H1 (cell line): Measurements from ENCODE around the gene FGD5. TPM values are rescaled to one million over a fixed set of nuclear protein-coding genes. Genes with fewer than 3 reads are reported as not detected.

ENCODE experiments used
- CTCF ChIA-PET: fragments of 300-600 bp; sonication (Branson Sonifier 250); formaldehyde crosslinking; loops from one replicate; lab custom pipeline; 2021; ENCODE audit not compliant: partially characterized antibody; lab: Charles Lee
- POLR2A ChIA-PET: fragments of 300-600 bp; sonication (Branson Sonifier 250); formaldehyde crosslinking; loops from one replicate; lab custom pipeline; 2021; ENCODE audit warnings: inconsistent platforms; ENCODE audit not compliant: partially characterized antibody; lab: Charles Lee
- DNase-seq, 2 experiments: peaks; one replicate each; pipeline versions ENCODE4 v3.0.0 to v3.0.0-alpha.2; 2010 to 2022; ENCODE audit warnings: low spot score in 2 of 2, low read depth in 1 of 2, mixed read lengths in 1 of 2
- FAIRE-seq: peaks from 2 replicates; lab custom pipeline; 2011; peaks lifted over from hg19 to GRCh38; lab: Jason Lieb, UNC
- H2AFZ ChIP-seq: 2 replicates; pipeline ENCODE4 v1.8.1; 2012; ENCODE audit warnings: low read length, inconsistent platforms
- H2AK5ac ChIP-seq: 2 replicates; pipeline ENCODE4 v1.6.1; 2013; ENCODE audit warnings: low read depth, low read length
- H2BK120ac ChIP-seq: replicated peaks from 2 replicates; pipeline ENCODE3; 2013; ENCODE audit warnings: low read depth, low read length, inconsistent platforms
- H2BK12ac ChIP-seq: 2 replicates; pipeline ENCODE4 v1.6.1; 2013; ENCODE audit warnings: low read depth, low read length
- H2BK15ac ChIP-seq: 2 replicates; pipeline ENCODE4 v1.6.1; 2013; ENCODE audit warnings: low read length
- H2BK20ac ChIP-seq: 2 replicates; pipeline ENCODE4 v1.6.1; 2013; ENCODE audit warnings: low read length
- H2BK5ac ChIP-seq: 2 replicates; pipeline ENCODE4 v1.6.1; 2013; ENCODE audit warnings: low read depth, low read length
- H3K14ac ChIP-seq: 2 replicates; pipeline ENCODE4 v1.6.1; 2013; ENCODE audit warnings: inconsistent platforms; ENCODE audit not compliant: insufficient read length
- H3K18ac ChIP-seq: 2 replicates; pipeline ENCODE4 v1.6.1; 2013; ENCODE audit warnings: low read length; ENCODE audit errors: extremely low read depth
- H3K23ac ChIP-seq: 2 replicates; pipeline ENCODE4 v1.6.1; 2013; ENCODE audit warnings: inconsistent platforms; ENCODE audit not compliant: insufficient read length
- H3K23me2 ChIP-seq: 2 replicates; pipeline ENCODE4 v1.6.1; 2013; ENCODE audit warnings: low read depth, low read length
- H3K27ac ChIP-seq: 2 replicates; pipeline ENCODE4 v1.6.1; 2011; ENCODE audit warnings: low read depth, low read length, inconsistent platforms
- H3K27me3 ChIP-seq, 4 experiments: replicated peaks in 1 of 4; 1 replicate in 1 of 4; 2 replicates in 3 of 4; pipeline versions ENCODE4 v1.6.1 to v1.8.1; 2011 to 2013; ENCODE audit warnings: low read length in 3 of 4, mild to moderate bottlenecking in 3 of 4, inconsistent platforms in 2 of 4, mixed read lengths in 2 of 4, moderate library complexity in 1 of 4; ENCODE audit not compliant: control insufficient read depth in 3 of 4, insufficient read depth in 3 of 4; ENCODE audit errors: extremely low read depth in 1 of 4
- H3K36me3 ChIP-seq, 4 experiments: 2 replicates each; pipeline versions ENCODE4 v1.6.1 to v1.8.1; 2011 to 2013; ENCODE audit warnings: mild to moderate bottlenecking in 4 of 4, low read length in 3 of 4, moderate library complexity in 2 of 4, control low read depth in 1 of 4, inconsistent platforms in 1 of 4; ENCODE audit not compliant: insufficient read depth in 4 of 4, control insufficient read depth in 2 of 4
- H3K4ac ChIP-seq: replicated peaks from 2 replicates; pipeline ENCODE3; 2013; ENCODE audit warnings: low read length, low read depth, mixed read lengths, inconsistent platforms; ENCODE audit not compliant: insufficient read length
- H3K4me1 ChIP-seq, 4 experiments: replicated peaks in 1 of 4; 1 replicate in 1 of 4; 2 replicates in 3 of 4; pipeline versions ENCODE4 v1.6.1 to v1.8.1; 2011 to 2013; ENCODE audit warnings: low read length in 3 of 4, inconsistent platforms in 2 of 4, mixed read lengths in 1 of 4; ENCODE audit not compliant: insufficient read depth in 4 of 4, control insufficient read depth in 3 of 4
- H3K4me2 ChIP-seq, 2 experiments: 2 replicates each; pipeline versions ENCODE4 v1.6.1 to v1.8.1; 2011 to 2013; ENCODE audit warnings: low read depth in 2 of 2, low read length in 2 of 2, control low read depth in 1 of 2, inconsistent platforms in 1 of 2, mild to moderate bottlenecking in 1 of 2; ENCODE audit not compliant: insufficient read depth in 1 of 2
- H3K4me3 ChIP-seq, 4 experiments: fragments of 200-600, 300-600 bp in 1 of 4; sonication (generic), shearing (Covaris generic), sonication (Bioruptor Twin) in 1 of 4; 2 replicates each; pipeline versions ENCODE4 v1.5.1 to v1.8.1; 2011 to 2016; ENCODE audit warnings: low read length in 4 of 4, low read depth in 3 of 4, control low read depth in 2 of 4, inconsistent platforms in 2 of 4, mild to moderate bottlenecking in 2 of 4, mixed read lengths in 1 of 4, moderate library complexity in 1 of 4; ENCODE audit not compliant: insufficient read depth in 2 of 4; ENCODE audit errors: extremely low read depth in 1 of 4
- H3K56ac ChIP-seq: replicated peaks from 2 replicates; pipeline ENCODE3; 2013; ENCODE audit warnings: low read depth, mild to moderate bottlenecking, mixed read lengths, low read length, inconsistent platforms; ENCODE audit not compliant: insufficient read length
- H3K79me1 ChIP-seq: 2 replicates; pipeline ENCODE4 v1.6.1; 2013; ENCODE audit warnings: low read depth, low read length, control low read depth
- H3K79me2 ChIP-seq, 2 experiments: 2 replicates each; pipeline versions ENCODE4 v1.6.1 to v1.8.1; 2012 to 2013; ENCODE audit warnings: low read length in 2 of 2, mild to moderate bottlenecking in 2 of 2, inconsistent platforms in 1 of 2; ENCODE audit not compliant: insufficient read depth in 2 of 2, control insufficient read depth in 1 of 2
- H3K9ac ChIP-seq, 4 experiments: replicated peaks in 1 of 4; 1 replicate in 1 of 4; 2 replicates in 3 of 4; pipeline versions ENCODE4 v1.6.1 to v1.8.1; 2011 to 2013; ENCODE audit warnings: low read depth in 3 of 4, low read length in 3 of 4, control low read depth in 2 of 4, mild to moderate bottlenecking in 2 of 4, moderate library complexity in 2 of 4, inconsistent platforms in 1 of 4; ENCODE audit errors: extremely low read depth in 1 of 4
- H3K9me3 ChIP-seq, 2 experiments: 2 replicates each; pipeline versions ENCODE4 v1.6.1 to v1.8.1; 2012 to 2013; ENCODE audit warnings: mild to moderate bottlenecking in 2 of 2, moderate library complexity in 2 of 2, control low read depth in 1 of 2, inconsistent platforms in 1 of 2, low read depth in 1 of 2, low read length in 1 of 2, mixed read lengths in 1 of 2; ENCODE audit not compliant: insufficient read depth in 2 of 2
- H4K20me1 ChIP-seq, 2 experiments: replicated peaks in 1 of 2; 2 replicates each; pipeline versions ENCODE3 to v1.8.1; 2011 to 2013; ENCODE audit warnings: inconsistent platforms in 2 of 2, low read length in 2 of 2, mild to moderate bottlenecking in 1 of 2; ENCODE audit not compliant: insufficient read depth in 2 of 2, control insufficient read depth in 1 of 2
- H4K5ac ChIP-seq: 2 replicates; pipeline ENCODE4 v1.6.1; 2013; ENCODE audit warnings: low read length, low read depth, mixed read lengths, inconsistent platforms; ENCODE audit not compliant: insufficient read length
- H4K8ac ChIP-seq: 2 replicates; pipeline ENCODE4 v1.8.0; 2013; ENCODE audit warnings: mild to moderate bottlenecking, moderate library complexity, low read length, inconsistent platforms; ENCODE audit not compliant: insufficient read depth; ENCODE audit errors: extremely low read depth
- H4K91ac ChIP-seq: replicated peaks from 2 replicates; pipeline ENCODE3; 2013; ENCODE audit warnings: low read length, mixed read lengths, inconsistent platforms; ENCODE audit not compliant: insufficient read length
- BCL11A ChIP-seq, 2 experiments: IDR thresholded peaks; one replicate each; pipeline ENCODE4 v1.6.1; 2011; ENCODE audit warnings: low read depth in 2 of 2, low read length in 2 of 2, mild to moderate bottlenecking in 2 of 2
- BRCA1 ChIP-seq: IDR thresholded peaks from 2 replicates; pipeline ENCODE4 v1.6.1; 2012; ENCODE audit warnings: low read depth, low read length, improper control_type of control experiment
- E2F6 ChIP-seq: IDR thresholded peaks from 2 replicates; pipeline ENCODE4 v1.6.1; 2012; ENCODE audit warnings: inconsistent platforms
- HDAC6 ChIP-seq: IDR thresholded peaks from one replicate; pipeline ENCODE4 v1.7.1; 2012; ENCODE audit warnings: low read depth, mild to moderate bottlenecking, inconsistent platforms, low read length, moderate library complexity
- KDM4A ChIP-seq: IDR thresholded peaks from one replicate; pipeline ENCODE4 v1.7.1; 2012; ENCODE audit warnings: low read depth, mild to moderate bottlenecking, moderate library complexity, low read length, inconsistent platforms; ENCODE audit not compliant: severe bottlenecking
- RAD21 ChIP-seq, 2 experiments: IDR thresholded peaks in 1 of 2; conservative IDR thresholded peaks in 1 of 2; 2 replicates each; pipeline ENCODE4 v1.6.1; 2011; ENCODE audit warnings: low read depth in 2 of 2, low read length in 2 of 2, improper control_type of control experiment in 1 of 2, inconsistent platforms in 1 of 2, mild to moderate bottlenecking in 1 of 2, moderate library complexity in 1 of 2
- RNF2 ChIP-seq: fragments of 200-900, 300-1000 bp; sonication (generic); IDR thresholded peaks from 2 replicates; pipeline ENCODE4 v1.7.1; 2016; ENCODE audit warnings: borderline replicate concordance, low read depth, mild to moderate bottlenecking, antibody characterized with exemption, low read length; ENCODE audit not compliant: poor library complexity, severe bottlenecking; ENCODE audit errors: missing control alignments
- SAP30 ChIP-seq: fragments of 300-600 bp; sonication (generic); IDR thresholded peaks from 2 replicates; pipeline ENCODE4 v1.7.1; 2012; ENCODE audit warnings: low read length, moderate library complexity, mild to moderate bottlenecking, inconsistent platforms; ENCODE audit not compliant: insufficient read depth, insufficient replicate concordance
- SP2 ChIP-seq: IDR thresholded peaks from 2 replicates; pipeline ENCODE4 v1.6.1; 2012; ENCODE audit warnings: mild to moderate bottlenecking, low read length, inconsistent platforms
- WGBS, 2 experiments: shearing (Covaris generic) in 1 of 2; methylation state at CpG; one replicate each; pipeline versions ENCODE4 v1.1.6 to v1.1.7; 2013 to 2015; ENCODE audit warnings: low lambda C conversion rate in 2 of 2, mixed read lengths in 2 of 2, inconsistent platforms in 1 of 2, low coverage in 1 of 2, missing lambda C conversion rate in 1 of 2; ENCODE audit not compliant: insufficient replicate concordance in 2 of 2, insufficient coverage in 1 of 2, insufficient read length in 1 of 2; ENCODE audit errors: extremely low coverage in 1 of 2, missing lambda C conversion rate in 1 of 2; 5-methylcytosine and 5-hydroxymethylcytosine counted together
- polyA plus RNA-seq, 7 experiments: library from polyadenylated mRNA; depleted of rRNA in 3 of 7; stranded (reverse) in 5 of 7; unstranded in 2 of 7; fragments of >200 nt in 5 of 7; fragments of 200-250 nt in 2 of 7; gene quantifications; 1 replicate in 5 of 7; 2 replicates in 1 of 7; 4 replicates in 1 of 7; pipeline versions ENCODE4 v1.2.1 to v1.2.3, GENCODE V29; 2011 to 2013; ENCODE audit warnings: missing spikeins in 2 of 7, mixed read lengths in 2 of 7
- total RNA-seq: library from RNA; stranded (reverse); fragmentation: NEBNext Ultra II Directional; extraction: Animal tissue kit (Norgen Biotek cat#: 25700); gene quantifications from 2 replicates; pipeline ENCODE4 v1.2.1, GENCODE V29; 2021
- TF ChIP-seq, protein P1 (sequence below): IDR thresholded peaks from 2 replicates; pipeline ENCODE4 v1.6.1; 2012; ENCODE audit warnings: low read length, inconsistent platforms

Gene FGD5
- total and polyA plus RNA-seq, 2 of the 8 experiments (the other 6 are each of a cell fraction or from before 2014, with no cell fraction given) = 4.7 to 14.3 TPM

DNA sequence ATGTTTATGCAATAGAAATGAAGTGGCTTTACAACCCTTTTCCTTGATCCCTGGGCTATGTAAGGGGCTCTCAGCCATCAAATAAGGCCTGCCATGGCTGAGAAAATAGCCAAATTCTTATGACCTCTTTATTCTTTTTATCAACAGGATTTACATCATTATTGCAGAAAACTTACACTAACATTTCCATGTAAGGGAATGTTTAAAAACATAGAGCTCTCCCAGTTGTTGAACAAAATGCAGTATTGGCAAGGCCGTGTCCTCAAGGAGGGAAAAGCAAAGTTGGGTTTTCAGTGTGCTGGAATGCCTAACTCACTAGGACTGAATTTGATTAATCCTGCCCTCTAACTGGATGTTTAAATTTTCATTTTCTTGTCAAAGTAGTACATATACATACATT, 150.9 kb downstream of the FGD5 start:
- H2BK15ac ChIP-seq = no peak overlapping the region
- H3K4ac ChIP-seq = no peak overlapping the region
- H2BK12ac ChIP-seq = no peak overlapping the region
- no peak overlapping the region for H4K8ac ChIP-seq
- no peak overlapping the region for H3K14ac ChIP-seq
- DNase-seq (no peak), FAIRE-seq (no peak)
- no peak overlapping the region for H2AFZ ChIP-seq
- peaks cover 0 to 18% (median 6%) of the 10 kb centered on the region in 4 experiments; a peak in 3 of 8 replicates for H3K36me3 ChIP-seq
- no peak overlapping the region; the same call in 1 of the 2 replicates for H3K18ac ChIP-seq
- no peak overlapping the region for H4K91ac ChIP-seq
- H3K27me3 ChIP-seq = no peaks in the 10 kb centered on the region
- WGBS, 2 experiments = 79% methylated on average over 1 of the region's 1 CpG; no CpG with 5 or more reads in 1 of the 2 experiments
- peaks cover 5 to 6% of the 10 kb centered on the region in 2 experiments for H4K20me1 ChIP-seq
- no peak overlapping the region for H2BK20ac ChIP-seq
- H3K4me2 ChIP-seq = no peak overlapping the region
- H3K4me1 ChIP-seq = no peaks in the 10 kb centered on the region
- H2BK120ac ChIP-seq = no peak overlapping the region
- H3K79me1 ChIP-seq = peaks cover 3% of the 10 kb centered on the region; the same call in 1 of the 2 replicates
- no peak overlapping the region for H4K5ac ChIP-seq
- H3K4me3 ChIP-seq = no peak overlapping the region
- H3K23ac ChIP-seq = no peak overlapping the region
- no peak overlapping the region for H3K56ac ChIP-seq
- H3K9ac ChIP-seq = no peak overlapping the region
- no peak overlapping the region for H2AK5ac ChIP-seq
- H2BK5ac ChIP-seq = no peak overlapping the region
- ChIA-PET CTCF (no interaction called here), POLR2A (no interaction called here)
- no peaks in the 10 kb centered on the region for H3K9me3 ChIP-seq
- peaks cover 0 to 65% of the 10 kb centered on the region in 2 experiments; a peak in 2 of 4 replicates for H3K79me2 ChIP-seq
- H3K27ac ChIP-seq = no peak overlapping the region
- H3K23me2 ChIP-seq = no peaks in the 10 kb centered on the region
- TF ChIP-seq BCL11A (IDR thresholded peaks at IDR 0.05; ENCODE audit: low read depth in 2 of 2, low read length in 2 of 2) (no peak), RAD21 (IDR thresholded peaks at IDR 0.05 in 1 of 2, conservative IDR thresholded peaks at IDR 0.05 in 1 of 2; ENCODE audit: low read depth in 2 of 2, low read length in 2 of 2) (no peak), BRCA1 (no peak), SP2 (no peak), SAP30 (no peak), E2F6 (no peak), HDAC6 (no peak), KDM4A (no peak), RNF2 (no peak)
- TF ChIP-seq, protein P1, sequence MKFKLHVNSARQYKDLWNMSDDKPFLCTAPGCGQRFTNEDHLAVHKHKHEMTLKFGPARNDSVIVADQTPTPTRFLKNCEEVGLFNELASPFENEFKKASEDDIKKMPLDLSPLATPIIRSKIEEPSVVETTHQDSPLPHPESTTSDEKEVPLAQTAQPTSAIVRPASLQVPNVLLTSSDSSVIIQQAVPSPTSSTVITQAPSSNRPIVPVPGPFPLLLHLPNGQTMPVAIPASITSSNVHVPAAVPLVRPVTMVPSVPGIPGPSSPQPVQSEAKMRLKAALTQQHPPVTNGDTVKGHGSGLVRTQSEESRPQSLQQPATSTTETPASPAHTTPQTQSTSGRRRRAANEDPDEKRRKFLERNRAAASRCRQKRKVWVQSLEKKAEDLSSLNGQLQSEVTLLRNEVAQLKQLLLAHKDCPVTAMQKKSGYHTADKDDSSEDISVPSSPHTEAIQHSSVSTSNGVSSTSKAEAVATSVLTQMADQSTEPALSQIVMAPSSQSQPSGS = no peak
